Astrocyte of the spinal cord (primary cell): Measurements from ENCODE around the gene CST9.

Experiments
- DNase-seq: peaks from one replicate; pipeline ENCODE4 v3.0.0; 2011; ENCODE audit warnings: low read depth, low spot score
- H3K4me3 ChIP-seq: 2 replicates; pipeline ENCODE4 v1.5.1; 2011; ENCODE audit warnings: low read depth, mild to moderate bottlenecking, low read length, moderate library complexity
- in situ Hi-C: cut with HindIII; loops from 2 replicates; pipeline ENCODE4 v1.10.0; 2017; ENCODE audit warnings: low sequenced_read_pairs
- TF ChIP-seq, protein P1 (sequence below): IDR thresholded peaks from 2 replicates; pipeline ENCODE4 v1.5.1; 2012; ENCODE audit warnings: low read depth, mild to moderate bottlenecking, low read length, inconsistent platforms

Gene CST9

DNA sequence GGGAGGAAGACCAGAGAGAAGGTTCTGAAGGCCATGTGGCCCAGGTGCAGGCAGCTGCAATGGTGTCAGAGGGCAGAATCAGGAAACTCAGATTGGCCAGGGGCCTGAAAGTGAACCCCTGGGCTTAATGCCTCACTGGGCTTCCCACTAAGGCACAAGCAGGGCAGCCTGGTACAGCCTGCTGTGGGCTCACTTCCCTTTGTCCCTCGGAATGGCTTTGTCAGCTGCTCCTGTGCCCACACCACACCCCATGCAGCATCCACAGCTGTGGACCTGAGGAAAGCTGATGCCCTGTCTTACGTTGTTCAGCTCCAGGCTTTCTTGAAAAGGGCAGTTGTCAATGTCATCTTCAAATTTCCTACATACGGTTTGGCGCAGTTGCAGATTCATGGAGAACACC, 2.4 kb downstream of the CST9 start:
- DNase-seq, result no peak
- no peak overlapping the region for H3K4me3 ChIP-seq
- TF ChIP-seq, protein P1, sequence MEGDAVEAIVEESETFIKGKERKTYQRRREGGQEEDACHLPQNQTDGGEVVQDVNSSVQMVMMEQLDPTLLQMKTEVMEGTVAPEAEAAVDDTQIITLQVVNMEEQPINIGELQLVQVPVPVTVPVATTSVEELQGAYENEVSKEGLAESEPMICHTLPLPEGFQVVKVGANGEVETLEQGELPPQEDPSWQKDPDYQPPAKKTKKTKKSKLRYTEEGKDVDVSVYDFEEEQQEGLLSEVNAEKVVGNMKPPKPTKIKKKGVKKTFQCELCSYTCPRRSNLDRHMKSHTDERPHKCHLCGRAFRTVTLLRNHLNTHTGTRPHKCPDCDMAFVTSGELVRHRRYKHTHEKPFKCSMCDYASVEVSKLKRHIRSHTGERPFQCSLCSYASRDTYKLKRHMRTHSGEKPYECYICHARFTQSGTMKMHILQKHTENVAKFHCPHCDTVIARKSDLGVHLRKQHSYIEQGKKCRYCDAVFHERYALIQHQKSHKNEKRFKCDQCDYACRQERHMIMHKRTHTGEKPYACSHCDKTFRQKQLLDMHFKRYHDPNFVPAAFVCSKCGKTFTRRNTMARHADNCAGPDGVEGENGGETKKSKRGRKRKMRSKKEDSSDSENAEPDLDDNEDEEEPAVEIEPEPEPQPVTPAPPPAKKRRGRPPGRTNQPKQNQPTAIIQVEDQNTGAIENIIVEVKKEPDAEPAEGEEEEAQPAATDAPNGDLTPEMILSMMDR, result no peak
- in situ Hi-C loops, result no loop called here

- in situ Hi-C loops, result no loop called here
- no peak for DNase-seq
- TF ChIP-seq, protein P1, result no peak
- H3K4me3 ChIP-seq, result no peak overlapping the region
These were observed 3.0 kb downstream of the CST9 start for GRCh38 chr20:23602699-23603098.

- no peak overlapping the region for H3K4me3 ChIP-seq
- in situ Hi-C loops, result no loop called here
- TF ChIP-seq, protein P1, result no peak
- DNase-seq, result no peak
These were observed 3.5 kb downstream of the CST9 start for GRCh38 chr20:23602241-23602640.

GRCh38 chr20:23601715-23602114, 4.0 kb downstream of the CST9 start:
- H3K4me3 ChIP-seq, result no peak overlapping the region
- no peak for DNase-seq
- TF ChIP-seq, protein P1, result no peak
- in situ Hi-C loops, result no loop called here

GRCh38 chr20:23598481-23598880, 7.2 kb downstream of the CST9 start:
- TF ChIP-seq, protein P1, result no peak
- H3K4me3 ChIP-seq, result no peak overlapping the region
- DNase-seq, result no peak
- in situ Hi-C loops, result no loop called here

DNA sequence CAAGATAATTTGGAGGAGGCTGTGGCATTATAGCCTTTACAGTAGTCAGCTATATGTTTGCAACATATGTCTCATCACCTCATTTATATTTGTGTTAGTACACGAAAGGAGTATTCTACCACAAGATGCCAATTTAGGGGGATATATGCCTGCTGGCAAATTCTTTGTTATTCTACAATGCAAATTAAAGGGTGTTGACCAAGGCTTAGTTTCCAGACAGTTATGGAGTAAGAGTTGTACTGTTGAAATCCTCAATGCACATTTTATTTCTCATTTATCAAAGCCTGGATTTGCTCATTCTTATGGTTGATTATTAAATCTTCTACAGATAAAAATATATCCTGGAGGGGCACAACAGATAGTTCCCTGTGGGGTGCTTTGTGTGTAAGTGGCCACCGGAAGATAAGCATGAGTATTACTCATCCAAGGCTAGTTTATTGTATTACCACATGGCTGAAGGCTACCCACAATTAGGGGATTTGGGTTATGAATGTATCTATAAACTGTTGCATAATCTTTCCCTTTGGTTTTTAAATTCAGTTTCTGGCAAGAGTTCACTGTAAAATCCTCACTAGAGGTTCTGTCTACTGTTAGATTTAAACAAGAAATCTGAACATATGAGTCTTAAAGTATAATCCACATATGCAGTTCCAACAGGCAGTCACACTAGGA, 9.0 kb downstream of the CST9 start:
- TF ChIP-seq, protein P1, result no peak
- peak; percentile 1 for DNase-seq
- in situ Hi-C loops, result no loop called here
- no peak overlapping the region for H3K4me3 ChIP-seq
